ENCODE data around the gene KCNQ1. TPM values are rescaled to one million over a fixed set of nuclear protein-coding genes. Genes with fewer than 3 reads are reported as not detected.

KCNQ1 gene
- total and polyA plus RNA-seq, 2 donors (not counting 1 experiment from before 2014, with no cell fraction given), result not detected

DNA sequence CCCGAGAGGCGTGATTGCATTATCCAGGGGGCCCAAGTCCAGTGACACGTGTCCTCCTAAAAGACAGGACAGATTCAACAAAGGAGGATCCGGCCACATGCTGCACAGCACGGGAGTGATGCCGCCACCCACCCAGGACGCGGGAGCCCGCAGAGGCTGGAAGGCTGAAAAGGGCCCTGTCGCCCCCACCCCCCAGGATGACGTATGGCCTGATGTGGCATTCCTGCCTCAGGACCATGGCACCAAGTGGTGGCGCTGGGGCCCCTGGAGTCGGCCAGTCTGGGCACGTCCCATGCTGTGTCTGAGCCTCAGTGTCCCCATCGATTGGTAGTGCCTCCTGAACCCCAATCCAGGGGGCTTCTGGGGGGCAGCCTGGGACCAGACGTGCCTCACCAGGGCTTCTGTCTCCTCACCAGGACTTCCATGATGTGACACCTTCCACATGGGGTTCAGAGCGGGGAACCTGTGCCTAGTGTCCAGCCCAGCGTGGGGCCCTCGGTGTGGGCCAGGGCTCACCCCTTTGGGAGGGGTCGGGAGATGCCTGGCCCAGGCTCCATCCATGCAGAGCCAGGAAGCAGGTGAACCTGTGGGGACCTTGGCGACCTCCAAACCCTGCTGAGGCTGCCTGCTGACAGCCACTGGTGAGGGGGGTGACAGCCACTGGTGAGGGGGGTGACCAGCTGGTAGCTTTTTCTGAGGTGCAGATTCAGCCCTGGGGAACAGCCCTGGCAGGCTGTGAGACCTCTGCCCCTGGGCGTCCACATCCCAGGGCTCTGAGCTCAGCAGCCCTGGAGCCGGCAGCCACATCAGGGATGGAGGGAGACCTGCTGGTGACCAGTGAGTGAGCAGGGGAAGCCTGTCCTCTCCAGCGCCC, 75.3 kb downstream of the KCNQ1 start:
- TF ChIP-seq, protein P1, sequence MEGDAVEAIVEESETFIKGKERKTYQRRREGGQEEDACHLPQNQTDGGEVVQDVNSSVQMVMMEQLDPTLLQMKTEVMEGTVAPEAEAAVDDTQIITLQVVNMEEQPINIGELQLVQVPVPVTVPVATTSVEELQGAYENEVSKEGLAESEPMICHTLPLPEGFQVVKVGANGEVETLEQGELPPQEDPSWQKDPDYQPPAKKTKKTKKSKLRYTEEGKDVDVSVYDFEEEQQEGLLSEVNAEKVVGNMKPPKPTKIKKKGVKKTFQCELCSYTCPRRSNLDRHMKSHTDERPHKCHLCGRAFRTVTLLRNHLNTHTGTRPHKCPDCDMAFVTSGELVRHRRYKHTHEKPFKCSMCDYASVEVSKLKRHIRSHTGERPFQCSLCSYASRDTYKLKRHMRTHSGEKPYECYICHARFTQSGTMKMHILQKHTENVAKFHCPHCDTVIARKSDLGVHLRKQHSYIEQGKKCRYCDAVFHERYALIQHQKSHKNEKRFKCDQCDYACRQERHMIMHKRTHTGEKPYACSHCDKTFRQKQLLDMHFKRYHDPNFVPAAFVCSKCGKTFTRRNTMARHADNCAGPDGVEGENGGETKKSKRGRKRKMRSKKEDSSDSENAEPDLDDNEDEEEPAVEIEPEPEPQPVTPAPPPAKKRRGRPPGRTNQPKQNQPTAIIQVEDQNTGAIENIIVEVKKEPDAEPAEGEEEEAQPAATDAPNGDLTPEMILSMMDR (conservative IDR thresholded peaks at IDR 0.05 in 1 of 2, IDR thresholded peaks at IDR 0.05 in 1 of 2; ENCODE audit: low read depth in 1 of 2, low read length in 2 of 2), result no peak
- TF ChIP-seq EZH2 (IDR thresholded peaks at IDR 0.05; ENCODE audit: low read length, missing control alignments), result no peak
- Histone ChIP-seq H3K36me3 (ENCODE audit: control insufficient read depth, insufficient read depth, low read length) (no peaks in the 10 kb centered on the region), H3K9ac (ENCODE audit: insufficient read depth, low read length) (no peak overlapping the region), H3K79me2 (ENCODE audit: control insufficient read depth, insufficient read depth, low read length) (no peaks in the 10 kb centered on the region), H3K4me1 (ENCODE audit: control insufficient read depth, extremely low read depth, insufficient read depth, low read length) (no peaks in the 10 kb centered on the region), H3K4me2 (ENCODE audit: extremely low read depth, insufficient read depth, low read length) (no peak overlapping the region), H4K20me1 (ENCODE audit: control insufficient read depth, extremely low read depth, insufficient read depth, low read length) (no peaks in the 10 kb centered on the region), H2AFZ (ENCODE audit: low read length) (no peak overlapping the region), H3K27ac (ENCODE audit: insufficient read depth, low read length) (no peak overlapping the region), H3K9me3 (ENCODE audit: control insufficient read depth, insufficient read depth, low read depth, low read length) (no peaks in the 10 kb centered on the region), H3K4me3 (replicated peaks in 1 of 4; ENCODE audit: control extremely low read depth in 1 of 4, insufficient read depth in 1 of 4, low read depth in 3 of 4, low read length in 4 of 4) (no peak overlapping the region), H3K27me3 (ENCODE audit: control insufficient read depth, insufficient read depth, low read length) (no peaks in the 10 kb centered on the region)
- no peak for DNase-seq (ENCODE audit: low read depth in 2 of 2)

- no peak overlapping the region for H3K27ac ChIP-seq (ENCODE audit: insufficient read depth, low read length)
- H3K4me1 ChIP-seq (ENCODE audit: control insufficient read depth, extremely low read depth, insufficient read depth, low read length), result no peaks in the 10 kb centered on the region
- H3K9me3 ChIP-seq (ENCODE audit: control insufficient read depth, insufficient read depth, low read depth, low read length), result no peaks in the 10 kb centered on the region
- H3K4me3 ChIP-seq (replicated peaks in 1 of 4; ENCODE audit: control extremely low read depth in 1 of 4, insufficient read depth in 1 of 4, low read depth in 3 of 4, low read length in 4 of 4), result no peak overlapping the region
- no peak for TF ChIP-seq EZH2 (IDR thresholded peaks at IDR 0.05; ENCODE audit: low read length, missing control alignments)
- TF ChIP-seq, protein P1 (conservative IDR thresholded peaks at IDR 0.05 in 1 of 2, IDR thresholded peaks at IDR 0.05 in 1 of 2; ENCODE audit: low read depth in 1 of 2, low read length in 2 of 2), result no peak
- H3K9ac ChIP-seq (ENCODE audit: insufficient read depth, low read length), result no peak overlapping the region
- no peaks in the 10 kb centered on the region for H3K27me3 ChIP-seq (ENCODE audit: control insufficient read depth, insufficient read depth, low read length)
- no peaks in the 10 kb centered on the region for H3K36me3 ChIP-seq (ENCODE audit: control insufficient read depth, insufficient read depth, low read length)
- DNase-seq (ENCODE audit: low read depth in 2 of 2), result no peak
- H4K20me1 ChIP-seq (ENCODE audit: control insufficient read depth, extremely low read depth, insufficient read depth, low read length), result no peaks in the 10 kb centered on the region
- H3K4me2 ChIP-seq (ENCODE audit: extremely low read depth, insufficient read depth, low read length), result no peak overlapping the region
- no peak overlapping the region for H2AFZ ChIP-seq (ENCODE audit: low read length)
- H3K79me2 ChIP-seq (ENCODE audit: control insufficient read depth, insufficient read depth, low read length), result no peaks in the 10 kb centered on the region
Observed at GRCh38 chr11:2520736-2521035, 75.9 kb downstream of the KCNQ1 start.

DNA sequence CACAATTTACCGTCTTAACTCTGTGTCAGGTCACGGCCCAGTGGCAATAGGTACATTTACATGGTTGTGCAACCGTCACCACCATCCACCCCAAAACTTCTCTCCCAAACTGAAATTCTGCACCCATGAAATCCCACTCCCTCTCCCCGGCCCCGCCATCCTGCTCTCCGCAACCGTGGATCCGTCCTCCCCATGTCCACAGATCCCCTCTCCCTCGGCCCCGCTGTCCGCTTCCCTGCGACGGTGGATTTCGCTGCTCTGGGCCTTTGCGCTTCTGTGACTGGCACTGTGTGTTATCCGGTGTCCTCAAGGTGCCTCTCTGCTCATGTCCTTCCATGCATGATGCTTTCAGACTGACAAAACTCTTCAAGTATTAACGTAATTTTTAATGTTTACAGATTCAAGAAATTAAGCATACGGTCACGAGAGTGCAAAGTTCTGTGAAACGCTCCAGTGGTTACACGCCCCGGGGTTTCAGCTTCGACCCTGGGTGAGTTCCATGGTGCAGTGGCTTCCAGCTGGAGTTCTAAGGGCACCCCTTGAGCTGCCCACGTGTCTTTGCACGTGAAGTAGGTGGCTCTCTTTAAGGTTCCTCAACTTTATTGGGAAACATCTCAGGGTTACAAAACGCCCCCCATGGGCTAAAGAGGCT, 76.4 kb downstream of the KCNQ1 start:
- Histone ChIP-seq H3K27me3 (ENCODE audit: control insufficient read depth, insufficient read depth, low read length) (no peaks in the 10 kb centered on the region), H3K4me1 (ENCODE audit: control insufficient read depth, extremely low read depth, insufficient read depth, low read length) (no peaks in the 10 kb centered on the region)

More for the DNA sequence above, 76.4 kb downstream of the KCNQ1 start:
- H3K79me2 ChIP-seq (ENCODE audit: control insufficient read depth, insufficient read depth, low read length), result no peaks in the 10 kb centered on the region
- H2AFZ ChIP-seq (ENCODE audit: low read length), result no peak overlapping the region
- DNase-seq (ENCODE audit: low read depth in 2 of 2), result no peak
- H3K9me3 ChIP-seq (ENCODE audit: control insufficient read depth, insufficient read depth, low read depth, low read length), result no peaks in the 10 kb centered on the region
- H3K36me3 ChIP-seq (ENCODE audit: control insufficient read depth, insufficient read depth, low read length), result no peaks in the 10 kb centered on the region
- H3K27ac ChIP-seq (ENCODE audit: insufficient read depth, low read length), result no peak overlapping the region
- H3K4me2 ChIP-seq (ENCODE audit: extremely low read depth, insufficient read depth, low read length), result no peak overlapping the region
- H3K9ac ChIP-seq (ENCODE audit: insufficient read depth, low read length), result no peak overlapping the region
- no peaks in the 10 kb centered on the region for H4K20me1 ChIP-seq (ENCODE audit: control insufficient read depth, extremely low read depth, insufficient read depth, low read length)
- no peak for TF ChIP-seq EZH2 (IDR thresholded peaks at IDR 0.05; ENCODE audit: low read length, missing control alignments)
- TF ChIP-seq, protein P1 (conservative IDR thresholded peaks at IDR 0.05 in 1 of 2, IDR thresholded peaks at IDR 0.05 in 1 of 2; ENCODE audit: low read depth in 1 of 2, low read length in 2 of 2), result no peak
- no peak overlapping the region for H3K4me3 ChIP-seq (replicated peaks in 1 of 4; ENCODE audit: control extremely low read depth in 1 of 4, insufficient read depth in 1 of 4, low read depth in 3 of 4, low read length in 4 of 4)

Measured in fibroblast of lung (primary cell).